GM13977 (cell line): ENCODE measurements around the gene LRP5.

Experiments
- DNase-seq: peaks from one replicate; pipeline ENCODE4 v3.0.0; 2012; ENCODE audit warnings: low spot score
- CTCF ChIP-seq: IDR thresholded peaks from 2 replicates; pipeline ENCODE4 v1.5.1; 2012; ENCODE audit warnings: mild to moderate bottlenecking, control low read depth; ENCODE audit not compliant: insufficient read depth; ENCODE audit errors: extremely low read depth, missing control alignments
- in situ Hi-C: fragments of 300-500 bp; cut with MboI; formaldehyde crosslinking; loops from one replicate; pipeline ENCODE4 v1.12.0; 2022; ENCODE audit warnings: low sequenced_read_pairs, low pct_unique_long_range_greater_than_20kb, mixed read lengths, inconsistent platforms; ENCODE audit not compliant: unreplicated experiment

The LRP5 gene

GRCh38 chr11:68480193-68480592 is 167.8 kb downstream of the LRP5 start:
- TF ChIP-seq CTCF = no peak
- DNase-seq = no peak
- in situ Hi-C loops = no loop called here

GRCh38 chr11:68480852-68481510 is 168.6 kb downstream of the LRP5 start:
- in situ Hi-C loops = no loop called here
- no peak for TF ChIP-seq CTCF
- no peak for DNase-seq

GRCh38 chr11:68481579-68482240 is 169.3 kb downstream of the LRP5 start:
- TF ChIP-seq CTCF = no peak
- DNase-seq = no peak
- in situ Hi-C loops = no loop called here

GRCh38 chr11:68488623-68489022 is 176.2 kb downstream of the LRP5 start:
- no peak for TF ChIP-seq CTCF
- DNase-seq = no peak
- in situ Hi-C loops = no loop called here

- TF ChIP-seq CTCF = no peak
- no peak for DNase-seq
- in situ Hi-C loops = no loop called here
These were observed 182.9 kb downstream of the LRP5 start for GRCh38 chr11:68495220-68495729.

- in situ Hi-C loops = no loop called here
- DNase-seq = no peak
- no peak for TF ChIP-seq CTCF
These were observed 183.5 kb downstream of the LRP5 start for GRCh38 chr11:68495872-68496271.
